ENCODE results near the gene HIBCH.

- TF ChIP-seq EZH2 (IDR thresholded peaks at IDR 0.05; ENCODE audit: borderline replicate concordance, low read depth, low read length, severe bottlenecking) (no peak), CTCF (IDR thresholded peaks at IDR 0.05; ENCODE audit: extremely low read depth in 1 of 2, insufficient read depth in 1 of 2, low read depth in 1 of 2, low read length in 2 of 2) (no peak), MYC (IDR thresholded peaks at IDR 0.05; ENCODE audit: low read depth, low read length) (no peak), POLR2AphosphoS5 (IDR thresholded peaks at IDR 0.05; ENCODE audit: insufficient read depth, low read depth, low read length) (no peak), FOS (IDR thresholded peaks at IDR 0.05; ENCODE audit: borderline replicate concordance, insufficient read depth, low read length) (no peak)
Measured at GRCh38 chr2:190255676-190256075, 64.0 kb downstream of the HIBCH start.
